HEK293 (cell line): ENCODE results near the gene GUCY1A2.

Experiments used
- CTCF ChIA-PET: fragments of 350-600 bp; formaldehyde crosslinking; extraction: SDS; loops from one replicate; lab custom pipeline; 2021; ENCODE audit warnings: antibody characterized with exemption; lab: Yijun Ruan, JAX
- POLR2A ChIA-PET: fragments of 300-600 bp; formaldehyde crosslinking; extraction: SDS; loops from one replicate; lab custom pipeline; 2020; ENCODE audit warnings: antibody characterized with exemption, inconsistent platforms; lab: Yijun Ruan, JAX
- H3K27ac ChIP-seq: fragments of 200-500 bp; sonication (Bioruptor generic); 2 replicates; pipeline ENCODE4 v1.5.1; 2014; ENCODE audit warnings: low read depth, low read length, control low read depth, inconsistent platforms; ENCODE audit errors: extremely low read depth
- H3K36me3 ChIP-seq, 2 experiments: fragments of 200-500 bp in 1 of 2; sonication (Bioruptor generic) in 1 of 2; 1 replicate in 1 of 2; 2 replicates in 1 of 2; pipeline ENCODE4 v1.5.1; 2014 to 2017; ENCODE audit warnings: inconsistent platforms in 2 of 2, low read length in 2 of 2; ENCODE audit not compliant: control insufficient read depth in 2 of 2, insufficient read depth in 1 of 2
- H3K4me1 ChIP-seq: fragments of 200-500 bp; sonication (Bioruptor generic); 2 replicates; pipeline ENCODE4 v1.5.1; 2014; ENCODE audit warnings: mild to moderate bottlenecking, low read length, inconsistent platforms; ENCODE audit not compliant: control insufficient read depth, insufficient read depth
- H3K4me3 ChIP-seq: 2 replicates; pipeline ENCODE4 v1.5.1; 2011; ENCODE audit warnings: low read depth, mild to moderate bottlenecking, control low read depth, low read length, moderate library complexity
- H3K9me3 ChIP-seq: fragments of 200-500 bp; sonication (Bioruptor generic); 2 replicates; pipeline ENCODE4 v1.5.1; 2014; ENCODE audit warnings: low read depth, low read length, inconsistent platforms; ENCODE audit not compliant: control insufficient read depth, insufficient read depth
- GLI2 ChIP-seq: fragments of 450-650 bp; formaldehyde crosslinking; IDR thresholded peaks from 2 replicates; pipeline ENCODE4; 2017; ENCODE audit warnings: missing biosample characterization, missing genetic modification characterization, low read depth, borderline replicate concordance
- GLI4 ChIP-seq: fragments of 450-650 bp; formaldehyde crosslinking; IDR thresholded peaks from 2 replicates; pipeline ENCODE4 v1.5.1; 2016; ENCODE audit warnings: missing biosample characterization, missing genetic modification characterization
- KLF16 ChIP-seq: fragments of 450-650 bp; formaldehyde crosslinking; IDR thresholded peaks from 2 replicates; pipeline ENCODE4 v1.5.1; 2017; ENCODE audit warnings: missing biosample characterization, missing genetic modification characterization
- KLF7 ChIP-seq: fragments of 450-650 bp; formaldehyde crosslinking; IDR thresholded peaks from 2 replicates; pipeline ENCODE4 v1.5.1; 2016; ENCODE audit warnings: missing biosample characterization, missing genetic modification characterization, borderline replicate concordance
- PBX3 ChIP-seq: sonication (generic); formaldehyde crosslinking; IDR thresholded peaks from 2 replicates; pipeline ENCODE4 v1.8.1; 2022; ENCODE audit warnings: mild to moderate bottlenecking, moderate library complexity, missing genetic modification reagents
- REPIN1 ChIP-seq: fragments of 450-650 bp; formaldehyde crosslinking; IDR thresholded peaks from 2 replicates; pipeline ENCODE4 v1.5.1; 2017; ENCODE audit warnings: missing biosample characterization, missing genetic modification characterization, low read depth
- REST ChIP-seq: fragments of 450-650 bp; formaldehyde crosslinking; IDR thresholded peaks from 2 replicates; pipeline ENCODE4 v1.5.1; 2016; ENCODE audit warnings: missing biosample characterization, missing genetic modification characterization
- ZNF121 ChIP-seq: fragments of 450-650 bp; formaldehyde crosslinking; IDR thresholded peaks from 2 replicates; pipeline ENCODE4 v1.5.1; 2016; ENCODE audit warnings: missing biosample characterization, missing genetic modification characterization
- ZNF148 ChIP-seq: fragments of 450-650 bp; formaldehyde crosslinking; IDR thresholded peaks from 2 replicates; pipeline ENCODE4 v1.5.0; 2017; ENCODE audit warnings: missing biosample characterization, missing genetic modification characterization, borderline replicate concordance
- ZNF202 ChIP-seq: fragments of 450-650 bp; formaldehyde crosslinking; IDR thresholded peaks from 2 replicates; pipeline ENCODE4 v1.5.1; 2016; ENCODE audit warnings: missing biosample characterization, missing genetic modification characterization, borderline replicate concordance
- ZNF274 ChIP-seq, 2 experiments: fragments of 200-500 bp in 1 of 2; fragments of 450-650 bp in 1 of 2; sonication (Bioruptor generic) in 1 of 2; formaldehyde crosslinking in 1 of 2; IDR thresholded peaks; 2 replicates each; pipeline versions ENCODE4 v1.5.1 to v1.6.1; 2014 to 2016; ENCODE audit warnings: borderline replicate concordance in 1 of 2, inconsistent platforms in 1 of 2, low read length in 1 of 2, missing biosample characterization in 1 of 2, missing genetic modification characterization in 1 of 2
- ZNF302 ChIP-seq: fragments of 450-650 bp; formaldehyde crosslinking; IDR thresholded peaks from 2 replicates; pipeline ENCODE4 v1.5.1; 2016; ENCODE audit warnings: missing biosample characterization, missing genetic modification characterization, low read depth
- ZNF391 ChIP-seq: fragments of 450-650 bp; formaldehyde crosslinking; IDR thresholded peaks from 2 replicates; pipeline ENCODE4 v1.5.1; 2016; ENCODE audit warnings: low read depth, missing biosample characterization, missing genetic modification characterization, borderline replicate concordance
- ZNF394 ChIP-seq: fragments of 450-650 bp; formaldehyde crosslinking; IDR thresholded peaks from 2 replicates; pipeline ENCODE4 v1.5.1; 2016; ENCODE audit warnings: missing biosample characterization, missing genetic modification characterization, mild to moderate bottlenecking, moderate library complexity, borderline replicate concordance
- ZNF501 ChIP-seq: fragments of 450-650 bp; formaldehyde crosslinking; IDR thresholded peaks from 2 replicates; pipeline ENCODE4 v1.5.1; 2016; ENCODE audit warnings: missing biosample characterization, missing genetic modification characterization
- ZNF549 ChIP-seq: fragments of 450-650 bp; IDR thresholded peaks from 2 replicates; pipeline ENCODE4 v1.5.1; 2018; ENCODE audit warnings: missing biosample characterization, missing genetic modification characterization, mild to moderate bottlenecking, inconsistent platforms, moderate library complexity
- ZNF555 ChIP-seq: fragments of 450-650 bp; formaldehyde crosslinking; conservative IDR thresholded peaks from 2 replicates; pipeline ENCODE4 v1.5.1; 2017; ENCODE audit warnings: missing biosample characterization, mild to moderate bottlenecking, missing genetic modification characterization, inconsistent platforms
- ZNF585B ChIP-seq: fragments of 450-650 bp; formaldehyde crosslinking; IDR thresholded peaks from 2 replicates; pipeline ENCODE4 v1.5.1; 2016; ENCODE audit warnings: missing biosample characterization, missing genetic modification characterization
- ZNF768 ChIP-seq: fragments of 450-650 bp; formaldehyde crosslinking; IDR thresholded peaks from 2 replicates; pipeline ENCODE4 v1.5.1; 2018; ENCODE audit warnings: missing biosample characterization, mild to moderate bottlenecking, missing genetic modification characterization
- ZNF792 ChIP-seq: fragments of 450-650 bp; formaldehyde crosslinking; IDR thresholded peaks from 2 replicates; pipeline ENCODE4 v1.5.1; 2016; ENCODE audit warnings: missing biosample characterization, missing genetic modification characterization
- ZXDB ChIP-seq: fragments of 450-650 bp; formaldehyde crosslinking; IDR thresholded peaks from 2 replicates; pipeline ENCODE4 v1.5.1; 2016; ENCODE audit warnings: missing biosample characterization, missing genetic modification characterization

GUCY1A2 gene

GRCh38 chr11:106656646-106657045, 361.6 kb downstream of the GUCY1A2 start (continued):
- no peak for TF ChIP-seq ZNF148 (tag by site-specific recombination)
- no peak for TF ChIP-seq ZXDB (tag by site-specific recombination)

GRCh38 chr11:106644824-106645223, 373.5 kb downstream of the GUCY1A2 start:
- H3K36me3 ChIP-seq, result no peaks in the 10 kb centered on the region
- POLR2A ChIA-PET, result no interaction called here
- H3K4me1 ChIP-seq, result no peaks in the 10 kb centered on the region
- CTCF ChIA-PET, result interaction anchor here (0.6 kb wide), 2 partner anchors 25 to 372 kb away, joined by 3 read pairs; no protein-coding TSS in a partner anchor
- no peak overlapping the region for H3K4me3 ChIP-seq
- H3K27ac ChIP-seq, result no peak overlapping the region
- H3K9me3 ChIP-seq, result no peaks in the 10 kb centered on the region
- TF ChIP-seq ZNF121 (no peak), ZNF274 (IDR thresholded peaks at IDR 0.05; ENCODE audit: low read length) (no peak), ZNF274 (tag by site-specific recombination; IDR thresholded peaks at IDR 0.05; ENCODE audit: borderline replicate concordance) (no peak), ZNF501 (no peak), GLI2 (tag by site-specific recombination) (no peak), GLI4 (tag by site-specific recombination) (no peak)
- TF ChIP-seq, all 188 proteins: peak for 0

- H3K9me3 ChIP-seq, result no peaks in the 10 kb centered on the region
- no peak overlapping the region for H3K4me3 ChIP-seq
- POLR2A ChIA-PET, result no interaction called here
- H3K36me3 ChIP-seq, result no peaks in the 10 kb centered on the region
- no peak for TF ChIP-seq KLF7 (tag by site-specific recombination)
- no peak for TF ChIP-seq ZNF792 (tag by site-specific recombination)
- TF ChIP-seq PBX3 (CRISPR knock-in tag), result no peak
- TF ChIP-seq ZNF585B (tag by site-specific recombination), result no peak
- TF ChIP-seq KLF16, result no peak
- TF ChIP-seq ZNF391 (tag by site-specific recombination), result no peak
- H3K4me1 ChIP-seq, result no peaks in the 10 kb centered on the region
- CTCF ChIA-PET, result no interaction called here
- H3K27ac ChIP-seq, result no peak overlapping the region
Observed at GRCh38 chr11:106642331-106642730, 375.9 kb downstream of the GUCY1A2 start.

GRCh38 chr11:106632283-106632682, 386.0 kb downstream of the GUCY1A2 start:
- no peak overlapping the region for H3K4me3 ChIP-seq
- H3K27ac ChIP-seq, result no peak overlapping the region
- H3K36me3 ChIP-seq, result no peaks in the 10 kb centered on the region
- H3K4me1 ChIP-seq, result no peaks in the 10 kb centered on the region
- ChIA-PET CTCF (interaction anchor here (0.6 kb wide), 1 partner anchor 90 kb away, joined by 3 read pairs; no protein-coding TSS in a partner anchor), POLR2A (no interaction called here)
- H3K9me3 ChIP-seq, result no peaks in the 10 kb centered on the region
- TF ChIP-seq ZNF768, result no peak
- TF ChIP-seq REST (tag by site-specific recombination), result no peak
- no peak for TF ChIP-seq ZNF302 (tag by site-specific recombination)
- no peak for TF ChIP-seq ZNF202 (tag by site-specific recombination)
- TF ChIP-seq ZNF555 (tag by site-specific recombination), result no peak
- no peak for TF ChIP-seq ZNF394
- TF ChIP-seq ZNF549, result no peak
- TF ChIP-seq REPIN1 (tag by site-specific recombination), result no peak
